NCI-H2107 (cell line): ENCODE results near the gene C1orf87.

Experiments used
- DNase-seq: peaks from one replicate; lab custom pipeline; 2025; lab: John Stamatoyannopoulos, UW

C1orf87 gene, protein sequence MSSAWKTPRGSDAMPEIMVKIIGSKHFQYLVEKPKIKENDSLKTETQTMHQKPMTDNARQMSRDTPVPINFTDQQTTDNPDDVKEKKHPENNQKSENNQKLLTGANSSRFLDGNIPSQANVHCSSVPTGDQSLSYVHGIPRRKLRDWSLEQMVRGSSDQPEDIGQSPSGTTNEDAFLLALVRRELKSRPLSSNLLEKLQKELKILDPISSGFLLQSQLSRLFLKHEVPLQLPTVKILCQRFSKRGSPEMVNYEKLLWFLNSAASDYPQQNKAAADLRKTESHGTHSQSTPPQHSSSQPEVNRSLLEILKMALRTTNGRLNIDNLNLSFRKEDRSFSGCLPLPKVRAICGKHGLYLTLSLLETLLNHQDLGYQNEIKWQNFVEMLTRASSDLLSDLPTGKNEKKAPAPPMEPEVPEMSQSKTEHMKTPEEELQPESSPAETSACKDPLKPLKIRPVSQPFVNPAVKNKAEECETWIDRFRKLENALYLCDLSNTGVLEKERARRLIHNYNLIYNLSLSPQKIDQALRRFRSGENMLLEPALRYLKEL

DNA sequence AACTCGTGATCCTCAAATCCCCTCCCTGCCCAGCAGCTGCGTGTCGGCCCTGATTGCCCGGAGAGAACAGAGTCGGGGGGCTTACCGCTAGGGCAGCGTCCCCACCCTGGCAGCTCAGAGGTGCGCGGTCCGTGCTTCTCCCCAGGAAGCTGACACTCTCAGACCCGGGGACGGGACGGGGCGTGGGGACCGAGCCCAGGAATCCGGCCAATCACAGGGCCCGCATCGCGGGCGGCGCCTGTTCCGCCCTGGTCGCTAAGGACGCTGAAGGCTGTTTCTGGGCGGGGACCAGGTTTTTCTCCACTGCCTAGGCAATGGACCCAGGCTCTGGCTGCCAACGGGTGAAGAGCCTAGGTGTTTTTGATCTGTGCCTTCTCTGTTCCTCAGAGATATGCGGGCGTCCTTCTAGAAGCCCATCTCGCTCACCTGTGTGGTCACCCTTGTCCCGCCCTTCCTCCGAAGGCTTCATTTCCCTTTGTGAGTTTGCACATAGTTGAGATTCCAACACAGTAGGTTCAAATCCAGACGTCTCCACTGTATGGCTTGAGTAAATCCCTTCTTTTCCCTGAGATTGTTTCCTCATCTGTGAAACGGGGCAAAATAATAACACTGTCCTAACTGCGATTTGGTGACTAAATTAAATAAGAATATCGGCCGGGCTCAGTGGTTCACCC lies at the start of gene C1orf87:
Gene C1orf87, minus strand, starts transcription at position 166 of the 674 bp plus-strand sequence. CDS start 1,127 bp downstream, outside the sequence.
- DNase-seq = no peak

GRCh38 chr1:60118085-60118484 lies 44.5 kb upstream of the C1orf87 start:
- DNase-seq = no peak

DNA sequence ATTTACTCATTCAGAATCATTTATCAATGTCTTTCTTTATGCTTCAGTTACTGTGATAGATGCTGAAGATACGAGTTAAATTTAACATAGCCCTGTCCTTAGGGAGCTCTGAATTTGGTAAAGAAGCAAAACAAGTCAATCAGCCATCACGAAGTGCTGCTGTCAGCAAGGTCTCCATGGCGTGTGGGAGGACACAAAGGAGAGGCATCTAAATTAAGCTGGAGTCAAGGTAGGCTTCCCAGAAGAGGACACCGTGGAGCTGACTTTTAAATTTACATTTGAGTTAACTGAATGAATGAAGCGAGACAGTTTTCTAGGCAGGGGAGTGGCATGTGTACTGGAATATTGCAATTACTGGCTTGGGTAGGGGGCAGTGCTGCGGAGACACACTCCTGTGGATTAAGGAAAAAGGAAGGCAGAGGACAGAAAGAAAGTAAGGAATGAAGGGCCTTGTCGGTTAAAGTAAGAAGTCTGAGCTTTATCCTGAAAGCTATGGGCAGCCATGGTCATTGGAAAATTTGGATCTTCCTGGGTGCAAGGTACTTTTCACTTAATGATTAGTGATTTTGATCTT lies 41.3 kb upstream of the C1orf87 start:
- DNase-seq = no peak

- no peak for DNase-seq
Observed at GRCh38 chr1:60113596-60113995, 40.0 kb upstream of the C1orf87 start.

DNA sequence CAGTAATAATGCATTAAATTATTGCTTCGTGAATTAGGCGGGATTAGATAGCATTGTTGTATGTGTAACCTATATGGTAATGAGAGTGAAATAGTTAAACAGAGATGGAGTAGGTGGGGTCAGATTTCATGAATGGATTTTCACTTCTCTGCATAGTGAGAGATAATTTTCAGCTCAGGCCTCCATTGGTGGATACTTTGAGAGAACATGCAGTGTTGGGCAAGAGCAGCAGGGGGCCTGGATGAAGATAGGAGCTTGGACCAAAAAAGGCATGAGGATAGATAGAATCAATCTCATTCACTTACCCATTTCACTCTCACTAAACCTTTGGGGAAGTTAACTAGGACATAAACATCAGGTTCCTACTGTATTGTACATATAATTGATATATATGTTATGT lies 39.5 kb upstream of the C1orf87 start:
- no peak for DNase-seq

DNA sequence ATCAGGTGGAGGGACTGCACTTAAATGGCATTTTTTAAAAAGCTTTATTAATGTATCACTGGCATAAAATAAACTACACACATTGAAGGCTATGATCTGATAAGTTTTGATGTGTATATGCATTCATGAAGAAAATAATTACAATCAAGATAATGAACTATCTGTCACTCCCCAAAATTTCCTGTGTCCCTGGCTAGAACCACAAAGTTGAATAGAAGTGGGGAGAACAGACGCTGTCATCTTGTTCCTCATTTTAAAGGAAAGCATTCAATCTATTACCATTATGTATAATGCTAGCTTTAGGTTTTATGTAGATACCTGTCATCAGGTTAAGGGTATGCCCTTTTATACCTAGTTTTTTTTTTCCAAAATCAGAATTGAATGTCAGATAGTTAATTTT lies 38.1 kb upstream of the C1orf87 start:
- no peak for DNase-seq

DNA sequence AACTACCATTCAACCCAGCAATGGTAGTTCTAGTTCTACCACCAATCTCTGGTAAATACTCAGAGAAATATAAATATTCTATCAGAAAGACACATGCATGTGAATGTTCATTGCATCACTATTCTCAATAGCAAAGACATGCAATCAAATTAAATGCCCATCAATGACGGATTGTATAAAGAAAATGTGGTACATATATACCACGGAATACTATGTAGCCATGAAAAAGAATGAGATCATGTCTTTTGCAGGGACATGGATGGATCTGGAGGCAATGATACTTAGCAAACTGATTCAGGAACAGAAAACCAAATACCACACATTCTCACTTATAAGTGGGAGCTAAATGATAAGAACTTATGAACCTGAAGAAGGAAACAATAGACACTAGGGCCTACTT lies 37.5 kb upstream of the C1orf87 start:
- DNase-seq = no peak

- no peak for DNase-seq
Observed at GRCh38 chr1:60108196-60108595, 34.6 kb upstream of the C1orf87 start.

DNA sequence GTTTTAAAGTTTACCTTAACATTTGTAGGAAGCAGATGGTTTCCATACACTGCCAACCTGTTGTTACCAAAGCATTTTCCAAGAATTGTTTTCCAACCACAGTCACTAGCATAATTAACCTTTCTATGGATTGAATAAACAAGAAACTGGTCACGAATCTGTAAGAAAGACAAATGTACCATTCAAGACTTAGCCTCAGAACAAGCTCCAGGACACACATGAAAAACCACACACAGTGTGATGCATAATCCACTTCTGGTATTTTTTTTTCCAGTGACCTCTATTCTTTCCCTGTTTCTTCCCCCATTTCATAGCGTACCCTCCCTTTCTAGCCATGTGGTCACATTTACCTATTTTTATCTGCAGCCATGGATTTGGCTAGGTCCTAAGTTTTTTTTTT lies 29.6 kb upstream of the C1orf87 start:
- DNase-seq = no peak

DNA sequence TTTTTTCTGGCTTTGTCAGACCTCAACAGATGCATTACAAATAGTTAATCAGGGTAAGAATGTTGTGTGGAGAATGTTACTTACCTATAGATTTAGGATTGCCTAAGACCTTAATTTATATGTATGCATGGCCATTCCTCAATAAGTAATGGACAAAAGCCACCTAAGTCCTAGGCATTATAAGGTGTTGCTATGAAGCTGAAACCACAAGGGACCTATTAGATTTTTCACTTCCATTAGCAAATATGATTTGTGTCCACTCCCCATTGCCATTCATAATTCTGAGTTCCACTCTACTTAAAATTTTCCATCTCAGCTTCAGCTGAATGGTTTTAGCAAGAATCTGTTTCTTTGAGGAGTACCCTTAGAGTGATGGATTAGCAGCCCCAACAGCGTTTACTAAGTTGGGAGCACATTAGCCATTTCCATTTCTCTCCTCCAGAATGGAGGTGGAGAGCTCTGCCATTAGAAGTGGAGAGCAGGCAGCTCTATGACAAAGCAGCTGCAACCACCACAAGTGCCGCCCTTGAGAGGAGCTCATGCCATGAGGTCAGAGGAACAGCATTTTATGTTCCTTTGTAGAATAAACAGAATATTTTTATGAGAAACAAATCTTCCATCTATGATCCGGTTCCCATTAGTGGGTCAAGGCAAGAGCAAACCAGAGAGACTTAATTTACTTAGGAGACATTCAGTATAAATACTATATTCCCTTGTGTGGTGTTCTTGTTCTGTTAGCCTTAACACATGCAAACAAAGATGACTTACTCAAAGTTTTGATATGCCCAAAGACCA lies 28.9 kb upstream of the C1orf87 start:
- no peak for DNase-seq

DNA sequence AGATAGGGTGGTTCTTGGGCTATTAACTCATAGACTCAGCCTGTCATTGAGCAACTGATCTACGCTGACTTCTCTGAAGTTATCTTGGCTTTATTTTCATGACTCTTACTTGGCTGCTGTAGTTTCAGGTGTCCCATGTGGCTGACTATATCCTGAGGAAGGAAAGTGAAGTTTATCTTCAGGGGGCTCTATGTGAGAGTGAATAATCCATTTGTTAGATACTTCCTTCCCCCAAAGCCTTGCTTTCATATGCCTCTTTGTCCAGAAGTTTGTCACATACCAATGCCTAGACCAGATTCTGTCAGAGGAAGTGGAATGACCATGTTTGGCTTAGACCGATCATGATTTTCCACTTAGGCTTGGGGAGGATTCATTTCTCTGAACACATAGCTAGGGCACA lies 27.9 kb upstream of the C1orf87 start:
- DNase-seq = no peak

DNA sequence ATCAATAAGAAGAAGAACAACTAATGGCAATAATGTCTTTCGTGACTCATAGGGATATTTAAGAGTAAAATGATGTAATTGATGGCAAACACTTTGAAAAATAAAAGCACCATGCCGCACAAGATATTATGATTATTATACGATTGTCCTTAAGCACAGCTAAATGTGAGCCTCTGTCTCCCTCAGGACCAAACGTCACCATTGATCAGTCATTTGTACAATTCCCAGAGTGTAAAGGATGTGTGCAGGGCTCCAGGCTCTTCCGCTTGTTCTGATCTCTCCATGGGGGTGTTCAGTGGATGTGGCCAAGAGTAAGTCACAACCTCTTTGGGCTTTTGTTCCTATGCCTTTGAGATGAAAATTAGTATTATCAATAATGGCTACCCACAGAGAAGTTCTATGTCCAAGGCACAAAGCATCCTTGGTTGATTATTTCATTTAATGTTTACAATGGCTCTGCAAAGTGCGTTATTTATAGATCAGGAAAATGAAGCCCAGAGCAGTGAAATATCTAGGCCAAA lies 17.7 kb upstream of the C1orf87 start:
- DNase-seq = no peak

DNA sequence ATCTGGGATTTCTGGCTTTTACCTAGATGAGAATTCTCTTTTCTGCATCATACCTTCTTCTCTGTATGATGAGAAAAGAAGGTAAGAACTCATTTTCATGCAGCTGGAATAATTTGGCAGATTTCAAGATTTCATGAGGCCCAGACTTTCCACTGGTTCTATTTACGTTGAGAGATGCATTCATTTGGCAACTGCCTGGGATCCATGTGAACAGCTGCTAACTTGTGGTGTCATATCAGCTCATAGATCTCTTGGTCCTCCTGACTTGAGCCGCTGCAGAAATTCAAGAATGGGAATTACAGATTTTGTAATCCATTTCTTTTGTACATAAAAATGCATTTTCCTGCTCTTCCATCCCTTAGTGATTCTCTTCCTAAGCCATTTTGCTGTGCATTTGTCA lies 17.1 kb upstream of the C1orf87 start:
- no peak for DNase-seq

DNA sequence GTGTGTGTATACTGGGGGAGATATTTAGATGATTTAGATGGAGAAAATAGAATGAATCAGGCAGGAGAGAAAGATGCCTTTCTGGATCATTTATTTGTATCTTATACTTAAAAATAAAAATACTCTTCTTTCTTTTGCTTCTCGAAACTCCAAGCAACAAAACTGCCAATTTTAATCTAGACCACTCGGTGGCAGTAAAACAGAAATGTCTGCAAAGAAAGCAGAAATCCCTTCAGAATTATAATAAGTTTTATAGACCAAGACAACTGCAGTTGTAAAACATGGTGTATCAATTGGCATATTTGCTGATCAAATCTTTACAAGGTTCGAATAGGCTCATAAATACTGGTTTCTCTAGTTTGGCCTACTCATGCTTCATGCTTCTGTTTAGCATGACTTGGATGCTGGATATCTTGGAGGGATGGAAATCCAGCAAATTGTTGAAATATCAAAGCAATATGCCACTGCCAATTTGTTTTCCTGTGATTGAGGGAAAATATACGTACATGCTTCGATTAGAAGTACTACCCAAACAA lies 15.1 kb upstream of the C1orf87 start:
- DNase-seq = no peak

- no peak for DNase-seq
Observed at GRCh38 chr1:60087681-60088080, 14.1 kb upstream of the C1orf87 start.

DNA sequence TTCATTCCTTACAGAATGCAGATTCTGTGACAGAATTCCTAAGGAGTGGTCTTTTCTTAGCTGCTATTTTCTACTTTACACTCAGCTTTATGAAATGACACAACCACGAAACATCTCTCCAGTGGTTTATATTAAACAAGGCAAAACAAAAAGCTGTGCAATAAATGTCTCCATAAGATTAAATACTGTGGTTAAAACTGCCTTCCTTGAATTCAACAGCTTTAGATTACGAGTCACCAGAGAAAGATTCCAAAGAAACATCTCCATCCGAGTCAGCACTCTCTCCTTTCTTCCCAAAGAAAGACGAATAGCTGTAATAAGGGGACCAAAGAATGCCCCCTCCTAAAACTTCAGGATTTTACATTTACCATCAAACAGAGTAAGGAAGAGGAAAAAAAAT lies 4.6 kb upstream of the C1orf87 start:
- no peak for DNase-seq

- no peak for DNase-seq
Observed at GRCh38 chr1:60071296-60071695, 2.3 kb downstream of the C1orf87 start.

DNA sequence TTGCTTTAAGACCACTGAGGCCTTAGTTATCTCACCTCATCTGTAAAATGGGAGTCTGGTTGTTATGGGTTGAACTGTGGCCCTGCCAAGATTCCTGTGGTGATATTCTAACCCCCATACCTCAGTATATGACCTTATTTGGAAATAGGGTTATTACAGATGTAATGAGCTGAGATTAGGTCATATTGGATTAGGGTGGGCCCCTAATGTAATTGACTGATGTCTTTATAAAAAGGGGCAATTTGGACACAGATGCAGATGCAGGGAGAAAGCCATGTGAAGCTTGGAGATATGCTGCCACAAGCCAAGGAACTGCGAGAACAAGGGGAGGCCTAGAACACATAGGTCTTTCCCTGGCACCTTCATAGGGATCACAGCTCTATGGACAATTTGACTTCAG lies 3.9 kb downstream of the C1orf87 start:
- DNase-seq = no peak

GRCh38 chr1:60068393-60069045 lies 5.1 kb downstream of the C1orf87 start:
- no peak for DNase-seq

GRCh38 chr1:60066001-60066400 lies 7.6 kb downstream of the C1orf87 start:
- no peak for DNase-seq

DNA sequence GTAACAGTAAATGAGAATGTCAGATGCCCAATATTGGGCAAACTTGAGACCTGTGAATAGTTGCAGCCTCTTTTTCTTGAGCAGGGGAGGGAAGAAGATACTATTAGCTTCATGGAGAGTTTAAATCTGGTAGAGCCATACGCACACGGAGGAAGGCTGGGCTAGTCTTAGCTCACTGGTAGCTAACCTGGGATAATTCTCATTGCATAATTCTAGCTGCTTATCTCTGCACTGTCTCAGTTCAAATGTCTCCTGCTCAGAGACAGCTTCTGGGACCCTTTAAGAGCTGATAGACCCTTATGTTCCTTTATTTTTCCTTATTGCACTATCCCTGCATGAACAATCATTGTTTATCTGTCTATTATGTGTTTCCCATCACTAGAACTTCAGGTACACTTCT lies 8.4 kb downstream of the C1orf87 start:
- no peak for DNase-seq
